ENCODE results near the gene WDR93. TPM values are rescaled to one million over a fixed set of nuclear protein-coding genes. Genes with fewer than 3 reads are reported as not detected.

The WDR93 gene
- total RNA-seq, 1 experiment from 2014 or later: not detected

- Histone ChIP-seq H3K4me1 (ENCODE audit: insufficient read depth, low read length, poor library complexity, severe bottlenecking) (peaks cover 5% of the 10 kb centered on the region), H3K4me3 (ENCODE audit: low read depth, low read length, poor library complexity, severe bottlenecking) (no peak overlapping the region), H3K27ac (ENCODE audit: low read depth, low read length, poor library complexity, severe bottlenecking) (no peak overlapping the region), H3K9me3 (ENCODE audit: low read depth, low read length, poor library complexity, severe bottlenecking) (no peaks in the 10 kb centered on the region), H3K36me3 (ENCODE audit: insufficient read depth, low read length, poor library complexity, severe bottlenecking) (no peaks in the 10 kb centered on the region), H3K27me3 (replicated peaks; ENCODE audit: insufficient read depth, low read depth, low read length, poor library complexity) (no peaks in the 10 kb centered on the region)
- CTCF ChIA-PET: interaction anchor here (0.6 to 0.7 kb wide), 2 partner anchors 109 to 359 kb away, joined by 3 read pairs; no protein-coding TSS in a partner anchor
- intact Hi-C loops (cut with micrococcal nuclease; ENCODE audit: unreplicated experiment): no loop called here
- POLR2A ChIA-PET (ENCODE audit: low non-redundant PET): interaction anchor here (0.6 kb wide), 1 partner anchor 383 kb away, joined by 3 read pairs; no protein-coding TSS in a partner anchor
- TF ChIP-seq CTCF (conservative IDR thresholded peaks at IDR 0.05; ENCODE audit: low read depth, low read length): no peak
- no peak for TF ChIP-seq EZH2 (IDR thresholded peaks at IDR 0.05; ENCODE audit: borderline replicate concordance, low read depth, low read length, poor library complexity, severe bottlenecking)
- no TSS peak for BruUV-seq (replicated peaks)
- DNase-seq (ENCODE audit: low spot score): no peak
Measured at GRCh38 chr15:89765694-89766093, 75.1 kb downstream of the WDR93 start.

- Histone ChIP-seq H3K4me1 (ENCODE audit: insufficient read depth, low read length, poor library complexity, severe bottlenecking) (no peaks in the 10 kb centered on the region), H3K9me3 (ENCODE audit: low read depth, low read length, poor library complexity, severe bottlenecking) (no peaks in the 10 kb centered on the region), H3K27me3 (replicated peaks; ENCODE audit: insufficient read depth, low read depth, low read length, poor library complexity) (no peaks in the 10 kb centered on the region), H3K27ac (ENCODE audit: low read depth, low read length, poor library complexity, severe bottlenecking) (no peak overlapping the region), H3K36me3 (ENCODE audit: insufficient read depth, low read length, poor library complexity, severe bottlenecking) (no peaks in the 10 kb centered on the region), H3K4me3 (ENCODE audit: low read depth, low read length, poor library complexity, severe bottlenecking) (no peak overlapping the region)
- ChIA-PET CTCF (interaction anchor here (0.6 kb wide), 1 partner anchor 108 kb away, joined by 3 read pairs; no protein-coding TSS in a partner anchor), POLR2A (ENCODE audit: low non-redundant PET) (interaction anchor here (0.6 kb wide), 1 partner anchor 382 kb away, joined by 3 read pairs; no protein-coding TSS in a partner anchor)
- DNase-seq (ENCODE audit: low spot score): no peak
- intact Hi-C loops (cut with micrococcal nuclease; ENCODE audit: unreplicated experiment): no loop called here
- BruUV-seq (replicated peaks): no TSS peak
- TF ChIP-seq CTCF (conservative IDR thresholded peaks at IDR 0.05; ENCODE audit: low read depth, low read length) (no peak), EZH2 (IDR thresholded peaks at IDR 0.05; ENCODE audit: borderline replicate concordance, low read depth, low read length, poor library complexity, severe bottlenecking) (no peak)
Measured at GRCh38 chr15:89766357-89767311, 76.0 kb downstream of the WDR93 start.

- no peak overlapping the region for H3K4me3 ChIP-seq (ENCODE audit: low read depth, low read length, poor library complexity, severe bottlenecking)
- no peaks in the 10 kb centered on the region for H3K27me3 ChIP-seq (replicated peaks; ENCODE audit: insufficient read depth, low read depth, low read length, poor library complexity)
- ChIA-PET POLR2A (ENCODE audit: low non-redundant PET) (no interaction called here), CTCF (no interaction called here)
- no peaks in the 10 kb centered on the region for H3K4me1 ChIP-seq (ENCODE audit: insufficient read depth, low read length, poor library complexity, severe bottlenecking)
- H3K9me3 ChIP-seq (ENCODE audit: low read depth, low read length, poor library complexity, severe bottlenecking): no peaks in the 10 kb centered on the region
- H3K27ac ChIP-seq (ENCODE audit: low read depth, low read length, poor library complexity, severe bottlenecking): no peak overlapping the region
- H3K36me3 ChIP-seq (ENCODE audit: insufficient read depth, low read length, poor library complexity, severe bottlenecking): no peaks in the 10 kb centered on the region
- DNase-seq (ENCODE audit: low spot score): no peak
- no peak for TF ChIP-seq EZH2 (IDR thresholded peaks at IDR 0.05; ENCODE audit: borderline replicate concordance, low read depth, low read length, poor library complexity, severe bottlenecking)
- TF ChIP-seq CTCF (conservative IDR thresholded peaks at IDR 0.05; ENCODE audit: low read depth, low read length): no peak
- no TSS peak for BruUV-seq (replicated peaks)
- intact Hi-C loops (cut with micrococcal nuclease; ENCODE audit: unreplicated experiment): no loop called here
Measured at GRCh38 chr15:89767411-89767915, 76.9 kb downstream of the WDR93 start.
